ENCODE data around the gene UBE2E2.

Gene UBE2E2

GRCh38 chr3:23396746-23397145 lies 193.6 kb downstream of the UBE2E2 start:
- no peak for DNase-seq

- DNase-seq: no peak
Observed at GRCh38 chr3:23399221-23399620, 196.1 kb downstream of the UBE2E2 start.

- no peak for DNase-seq
Observed at GRCh38 chr3:23402728-23403492, 199.8 kb downstream of the UBE2E2 start.

GRCh38 chr3:23404246-23404645 lies 201.1 kb downstream of the UBE2E2 start:
- no peak for DNase-seq

- DNase-seq: no peak
Observed at GRCh38 chr3:23405081-23405480, 202.0 kb downstream of the UBE2E2 start.

- no peak for DNase-seq
Observed at GRCh38 chr3:23406601-23407000, 203.5 kb downstream of the UBE2E2 start.

GRCh38 chr3:23418026-23418425 lies 214.9 kb downstream of the UBE2E2 start:
- no peak for DNase-seq

GRCh38 chr3:23421811-23422516 lies 218.8 kb downstream of the UBE2E2 start:
- DNase-seq: no peak

GRCh38 chr3:23422517-23422851 lies 219.4 kb downstream of the UBE2E2 start:
- no peak for DNase-seq

GRCh38 chr3:23425410-23425809 lies 222.3 kb downstream of the UBE2E2 start:
- DNase-seq: no peak

- no peak for DNase-seq
Observed at GRCh38 chr3:23430781-23431398, 227.8 kb downstream of the UBE2E2 start.

GRCh38 chr3:23431764-23432163 lies 228.6 kb downstream of the UBE2E2 start:
- no peak for DNase-seq

- DNase-seq: no peak
Observed at GRCh38 chr3:23435318-23435717, 232.2 kb downstream of the UBE2E2 start.

- no peak for DNase-seq
Observed at GRCh38 chr3:23435904-23436303, 232.8 kb downstream of the UBE2E2 start.

- no peak for DNase-seq
Observed at GRCh38 chr3:23437484-23438145, 234.5 kb downstream of the UBE2E2 start.

- DNase-seq: no peak
Observed at GRCh38 chr3:23438657-23439056, 235.5 kb downstream of the UBE2E2 start.

- no peak for DNase-seq
Observed at GRCh38 chr3:23439080-23439479, 236.0 kb downstream of the UBE2E2 start.

- no peak for DNase-seq
Observed at GRCh38 chr3:23440416-23441294, 237.5 kb downstream of the UBE2E2 start.

- no peak for DNase-seq
Observed at GRCh38 chr3:23442598-23443383, 239.7 kb downstream of the UBE2E2 start.

- no peak for DNase-seq
Observed at GRCh38 chr3:23444386-23444785, 241.3 kb downstream of the UBE2E2 start.

GRCh38 chr3:23446301-23446700 lies 243.2 kb downstream of the UBE2E2 start:
- DNase-seq: no peak
